ENCODE data around the gene BTG4.

BTG4 gene

DNA sequence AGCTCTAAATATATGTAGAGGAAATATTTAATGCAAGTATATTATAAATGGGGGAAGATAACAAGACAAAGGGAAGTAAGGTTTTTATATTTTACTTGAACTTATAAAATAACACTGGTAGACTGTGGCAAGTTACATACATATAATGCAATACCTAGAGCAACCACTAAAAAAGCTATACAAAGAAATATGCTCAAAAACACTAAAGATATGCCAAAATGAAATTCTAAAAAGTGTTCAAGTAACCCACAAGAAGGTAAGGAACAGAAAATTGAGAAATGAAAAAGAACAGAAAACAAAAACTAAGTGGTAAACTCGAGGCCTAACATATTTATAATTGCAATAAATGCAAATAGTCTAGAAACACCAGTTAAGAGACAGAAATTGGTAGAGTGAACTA, 32.5 kb downstream of the BTG4 start:
- no peak for DNase-seq

DNA sequence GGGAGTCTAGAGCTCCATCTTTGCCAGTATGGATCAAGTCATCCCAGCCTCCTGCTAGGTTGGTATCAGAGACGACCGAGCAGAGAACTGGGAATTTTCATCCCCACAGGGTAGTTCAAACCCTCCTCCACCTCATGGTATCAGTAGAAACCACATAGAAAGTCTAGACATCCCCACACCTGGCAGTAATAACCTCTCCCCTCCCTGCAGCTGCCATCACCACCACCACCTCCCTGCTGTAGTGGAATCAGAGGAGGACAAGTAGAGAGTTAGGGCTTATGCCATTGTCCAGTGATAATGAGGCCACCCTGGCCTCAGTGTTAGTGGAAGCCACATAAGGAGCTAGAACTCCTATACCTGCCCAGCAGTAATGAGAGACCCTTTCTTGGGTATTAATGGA, 34.3 kb downstream of the BTG4 start:
- DNase-seq: no peak

DNA sequence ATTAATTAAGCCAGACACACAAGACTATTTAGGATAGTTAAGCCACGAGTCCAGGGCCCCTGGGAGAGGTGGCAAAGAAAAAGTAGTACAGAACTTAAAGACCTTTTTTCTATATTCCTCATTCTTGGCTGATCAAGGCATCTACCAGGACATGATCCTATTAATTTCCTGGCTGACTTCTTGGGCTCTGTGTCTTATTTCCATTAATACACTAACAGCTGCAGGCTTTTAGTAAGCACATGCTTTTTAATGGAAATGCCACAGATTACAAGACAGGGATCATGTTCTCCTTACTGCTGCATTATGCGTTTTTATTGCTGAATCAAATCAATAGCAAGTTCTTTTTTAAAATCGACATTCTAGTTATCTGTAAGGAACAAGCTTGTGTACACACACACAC, 35.2 kb downstream of the BTG4 start:
- no peak for DNase-seq

DNA sequence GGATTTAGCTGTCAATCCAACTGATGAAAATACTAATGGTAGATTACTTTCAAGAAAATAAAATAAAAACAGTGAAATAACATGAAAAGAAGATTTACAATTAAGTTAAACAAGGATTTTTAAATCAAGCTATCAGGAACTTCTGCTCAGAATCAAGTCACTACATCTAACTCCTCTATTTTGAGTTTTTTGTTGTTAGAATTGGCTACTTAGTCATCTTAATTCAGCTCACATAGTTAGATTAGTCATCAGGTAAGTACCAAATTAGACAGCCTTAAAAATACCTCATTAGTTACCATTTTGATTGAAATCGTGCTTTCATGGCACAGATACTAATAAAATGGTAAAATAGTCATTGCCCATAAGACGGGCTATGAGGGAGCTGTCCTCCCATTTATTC, 35.8 kb downstream of the BTG4 start:
- no peak for DNase-seq

DNA sequence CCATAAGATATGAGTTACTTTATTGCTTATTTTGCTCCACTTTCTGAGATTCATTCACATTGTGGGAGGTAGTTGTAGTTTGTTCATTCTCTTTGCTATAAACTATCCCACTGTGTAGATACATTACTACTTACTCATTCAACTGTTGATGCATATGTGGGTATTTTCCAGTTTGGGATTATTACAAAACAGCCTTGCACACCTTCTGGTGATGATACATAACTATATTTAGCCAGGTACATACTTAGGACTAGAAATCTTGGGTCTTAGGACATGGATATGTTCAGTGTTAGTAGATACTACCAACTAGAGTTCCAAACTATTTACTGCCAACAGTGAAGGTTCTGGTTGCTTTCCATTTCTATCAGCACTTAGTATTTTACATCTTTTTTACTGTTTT, 37.8 kb downstream of the BTG4 start:
- no peak for DNase-seq

DNA sequence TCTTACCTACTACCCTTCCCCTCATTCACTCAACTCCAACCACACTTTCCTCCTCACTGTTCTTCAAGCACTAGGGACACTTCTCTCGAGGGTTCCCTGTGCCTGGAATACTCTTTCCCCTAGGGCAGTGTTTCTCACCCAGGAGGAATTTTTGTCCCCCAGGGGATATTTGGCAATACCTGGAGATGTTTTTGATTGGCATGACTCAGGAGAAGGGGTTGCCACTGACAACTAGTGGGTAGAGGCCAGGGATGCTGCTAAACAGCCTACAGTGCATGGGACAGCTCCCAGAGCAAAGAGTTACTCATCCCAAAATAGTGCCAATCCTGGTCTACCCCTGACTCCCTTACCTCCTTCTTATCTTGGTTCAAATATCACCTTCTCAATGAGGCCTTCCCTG, 40.0 kb downstream of the BTG4 start:
- DNase-seq: no peak

DNA sequence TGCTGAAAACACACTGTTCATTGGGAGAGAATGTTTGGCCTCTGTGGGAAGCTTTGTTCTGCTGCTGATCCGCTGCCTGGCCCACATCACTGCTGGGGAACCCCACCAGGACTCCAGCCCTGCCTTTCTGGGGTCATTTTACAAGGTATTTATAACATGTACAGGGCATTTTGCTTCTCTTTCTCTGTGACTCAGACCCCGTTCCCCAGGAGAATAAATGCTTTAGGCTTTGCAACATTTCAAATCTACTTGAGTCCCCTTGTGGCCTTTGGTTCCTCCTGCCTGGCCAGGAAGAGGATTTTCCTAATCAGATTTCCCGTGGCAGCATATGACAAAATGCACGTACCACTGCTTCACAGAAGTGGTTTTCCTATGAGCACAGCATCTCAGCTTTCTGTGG, 43.0 kb downstream of the BTG4 start:
- DNase-seq: no peak

DNA sequence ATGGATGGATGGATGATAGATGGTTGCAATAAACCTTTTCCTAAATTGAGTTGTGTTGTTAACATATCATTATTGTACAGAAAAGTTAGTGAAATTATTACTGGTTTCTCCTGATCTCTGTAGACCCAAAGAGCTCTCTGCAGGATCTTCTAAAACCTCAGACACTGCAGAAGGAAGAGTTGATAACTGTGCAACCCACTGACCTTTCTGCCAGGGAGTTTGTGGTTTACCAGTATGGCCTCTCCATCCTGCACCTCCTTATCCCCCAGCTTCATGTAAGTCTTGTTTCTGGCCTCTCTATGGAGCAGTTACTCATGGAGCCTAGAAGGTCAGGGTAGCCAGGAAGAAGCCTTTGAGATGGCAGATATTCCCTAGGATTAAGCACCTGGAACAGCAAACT, 45.6 kb downstream of the BTG4 start:
- DNase-seq: no peak

DNA sequence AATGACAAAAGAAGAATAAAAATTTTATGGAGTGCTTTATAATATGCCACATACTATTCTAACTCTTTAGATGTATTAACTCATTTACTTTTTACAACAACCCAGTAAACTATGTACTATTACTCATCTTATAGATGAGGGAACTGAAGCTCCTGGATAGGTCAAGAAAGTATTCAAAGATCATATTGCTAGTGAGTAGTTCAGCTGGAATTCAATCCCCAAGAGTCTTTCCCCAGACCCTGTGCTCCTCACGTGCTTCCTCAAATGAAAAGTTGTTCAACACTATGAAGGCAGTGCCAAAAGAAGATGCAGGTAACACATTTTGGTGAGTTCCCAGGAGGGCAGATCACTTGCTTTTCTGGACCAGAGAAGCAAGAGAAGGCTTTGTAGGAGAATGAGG, 46.8 kb downstream of the BTG4 start:
- DNase-seq: no peak

DNA sequence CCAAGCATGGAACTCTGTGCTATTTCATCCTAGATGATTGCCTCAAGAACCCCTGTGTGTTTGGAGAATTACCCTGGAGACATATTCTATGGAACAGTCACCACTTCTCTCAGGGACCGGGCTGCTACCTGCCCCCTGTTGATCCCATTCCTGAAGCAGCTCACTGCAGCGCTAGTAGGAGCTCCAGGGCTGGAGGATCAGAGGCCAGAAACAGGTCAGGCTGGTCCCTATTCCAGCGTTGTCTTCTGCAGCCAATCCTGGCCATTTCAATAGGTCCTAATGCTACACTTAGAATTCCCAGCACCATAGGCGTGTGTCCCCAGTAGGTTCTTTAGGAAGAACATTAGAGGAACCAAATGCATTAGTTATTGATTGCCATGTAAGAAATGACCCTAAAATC, 48.9 kb downstream of the BTG4 start:
- DNase-seq: no peak

DNA sequence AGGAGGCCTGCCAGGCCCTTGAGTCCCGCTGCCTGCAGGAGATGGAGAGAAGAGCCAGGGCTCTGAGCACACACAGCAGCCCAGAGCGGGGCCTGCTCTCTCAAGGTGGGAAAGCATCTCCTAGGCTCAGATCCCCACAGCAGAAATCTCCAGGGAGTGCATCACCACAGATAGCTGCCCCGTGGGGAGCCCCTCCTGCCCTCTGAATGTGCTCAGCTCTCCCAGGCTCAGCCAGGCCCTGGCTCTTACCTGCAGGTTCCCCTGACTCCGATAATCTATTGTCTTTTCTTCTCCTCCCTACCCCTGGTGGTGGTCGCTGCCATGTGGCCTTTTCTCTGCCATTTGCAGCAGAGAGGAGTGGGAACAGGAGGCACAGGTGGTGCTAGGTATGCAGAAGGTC, 49.9 kb downstream of the BTG4 start:
- DNase-seq: no peak

DNA sequence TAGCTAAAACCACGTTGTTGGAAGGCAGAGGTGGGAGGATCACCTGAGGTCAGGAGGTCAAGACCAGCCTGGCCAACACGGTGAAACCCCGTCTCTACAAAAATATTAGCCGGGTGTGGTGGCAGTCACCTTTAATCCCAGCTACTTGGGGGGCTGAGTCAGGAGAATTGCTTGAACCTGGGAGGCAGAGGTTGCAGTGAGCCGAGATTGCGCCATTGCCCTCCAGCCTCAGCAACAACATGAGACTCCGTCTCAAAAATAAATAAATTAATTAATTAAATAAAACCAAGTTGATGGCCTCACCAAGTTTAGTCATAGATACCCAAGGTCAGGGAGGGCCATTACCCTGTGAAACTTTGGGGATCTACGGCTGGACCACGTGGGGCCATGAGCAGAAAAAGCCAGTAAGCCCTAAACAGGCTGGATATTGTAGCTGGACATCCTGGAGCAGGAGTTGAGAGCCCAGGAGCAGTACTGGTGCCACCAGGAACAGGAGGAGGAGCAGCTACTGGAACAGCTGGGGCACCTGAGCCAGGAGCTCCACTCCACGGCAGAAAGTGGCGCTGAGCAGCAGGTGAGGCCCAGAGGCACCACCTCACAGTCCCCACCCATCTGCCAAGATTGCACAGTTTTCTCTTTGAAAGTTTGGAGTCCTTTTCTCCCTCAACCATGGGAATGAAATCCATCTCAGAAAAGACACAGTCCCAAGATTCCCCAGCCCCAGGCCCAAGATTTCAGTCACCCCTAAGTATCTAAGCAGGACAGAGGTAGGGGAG, 50.5 kb downstream of the BTG4 start:
- no peak for DNase-seq

DNA sequence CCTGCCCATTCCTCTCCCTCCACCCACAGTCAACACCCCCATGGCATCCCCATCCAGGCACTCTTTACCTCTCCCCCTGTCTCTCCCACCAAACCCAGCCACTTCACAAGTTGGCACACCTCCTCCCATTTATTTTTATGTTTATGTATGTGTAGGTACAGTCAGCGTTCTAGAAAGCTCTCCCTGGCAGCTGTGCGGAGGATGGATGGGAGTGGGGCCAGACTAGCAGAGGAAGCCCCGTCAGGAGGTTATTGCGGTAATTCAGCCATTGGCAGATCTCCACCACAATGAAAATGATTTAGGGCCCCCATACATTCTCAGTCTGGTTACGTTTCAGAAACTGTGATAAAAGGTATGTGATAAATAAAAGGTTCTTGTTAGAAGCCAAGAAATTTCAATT, 51.3 kb downstream of the BTG4 start:
- no peak for DNase-seq

DNA sequence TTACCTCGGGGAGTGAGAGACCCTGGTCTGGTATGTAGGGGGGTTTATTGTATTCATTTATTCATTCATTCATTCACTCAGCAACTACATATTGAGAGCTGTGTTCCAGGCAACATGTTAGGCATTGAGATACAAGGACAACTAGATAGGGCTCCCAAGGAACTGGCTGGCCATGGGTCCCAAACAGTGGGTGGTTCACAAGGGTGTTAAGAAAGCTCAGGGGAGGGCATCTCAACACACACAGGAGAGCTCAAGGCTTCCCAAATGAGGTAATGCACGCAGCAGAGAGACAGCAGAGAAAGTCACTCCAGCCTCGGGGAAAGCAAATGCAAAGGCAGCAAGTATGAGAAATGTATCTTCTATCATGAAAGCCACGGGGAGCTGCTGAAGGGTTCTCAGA, 51.8 kb downstream of the BTG4 start:
- DNase-seq: no peak

DNA sequence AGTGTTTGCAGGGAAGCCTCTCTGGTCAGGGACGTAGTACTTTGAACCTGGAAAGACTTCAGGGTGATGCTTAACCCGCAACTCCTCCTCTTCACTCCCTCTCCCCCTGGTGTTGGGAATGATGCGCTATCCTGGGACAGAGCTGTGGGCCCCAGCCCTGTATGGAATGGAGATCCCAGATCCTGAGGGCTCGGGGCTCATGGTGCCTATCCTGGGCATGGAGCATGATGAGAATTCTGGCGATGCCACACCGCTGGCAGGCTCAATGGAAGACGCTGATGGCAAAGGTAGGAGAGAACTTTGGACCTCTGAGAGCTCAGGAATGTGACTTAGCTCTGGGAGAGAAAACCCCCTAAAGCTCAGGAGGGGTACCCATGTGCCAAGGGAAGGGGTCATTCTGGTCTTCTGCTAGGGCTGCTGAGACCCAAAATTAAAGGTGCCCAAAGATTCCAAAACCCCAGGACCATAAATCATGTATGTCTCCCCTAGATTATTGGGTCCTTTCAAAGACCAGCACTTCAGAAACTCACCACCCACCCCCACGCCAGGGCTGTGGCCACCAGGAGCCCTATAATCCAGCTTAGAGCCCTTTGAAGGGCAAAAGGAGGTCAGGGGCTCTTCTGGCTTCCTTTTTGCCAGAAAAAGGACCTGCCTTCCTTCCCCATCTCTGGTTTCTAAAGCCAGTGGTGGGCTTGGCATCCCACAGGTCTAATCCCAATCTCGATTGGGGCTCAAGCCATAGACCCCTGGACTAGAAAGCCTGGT, 52.5 kb downstream of the BTG4 start:
- no peak for DNase-seq

DNA sequence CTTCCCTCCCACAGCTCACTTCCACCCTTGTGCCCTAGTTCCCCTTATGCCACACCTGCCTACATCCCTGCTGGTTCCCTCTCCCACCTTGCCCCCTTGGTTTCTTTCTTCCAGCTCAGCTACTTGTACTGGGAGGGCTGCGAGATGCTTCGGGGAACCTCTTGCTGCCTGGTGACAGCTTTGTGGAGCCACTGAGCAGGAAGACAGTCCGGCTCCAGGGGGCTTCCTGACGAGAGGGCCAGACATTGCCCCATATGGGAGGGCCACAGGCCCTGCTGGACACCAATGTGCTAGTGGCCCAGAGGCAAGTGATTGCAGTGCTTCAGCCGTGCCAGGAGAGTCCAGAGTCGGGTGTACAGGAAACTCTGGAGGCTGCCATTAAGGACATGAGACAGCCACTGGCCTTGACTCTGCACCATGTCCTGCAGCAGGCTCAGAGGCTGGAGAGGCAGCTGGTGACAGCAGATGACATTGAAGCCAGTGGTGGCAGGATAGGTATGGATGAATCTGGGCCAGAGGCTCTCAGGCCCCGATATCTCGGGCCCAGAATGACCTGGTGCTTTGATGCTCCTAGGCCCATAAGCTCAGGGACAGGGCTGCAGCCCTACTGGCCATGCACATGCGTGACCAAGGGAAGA, 54.3 kb downstream of the BTG4 start:
- DNase-seq: no peak

DNA sequence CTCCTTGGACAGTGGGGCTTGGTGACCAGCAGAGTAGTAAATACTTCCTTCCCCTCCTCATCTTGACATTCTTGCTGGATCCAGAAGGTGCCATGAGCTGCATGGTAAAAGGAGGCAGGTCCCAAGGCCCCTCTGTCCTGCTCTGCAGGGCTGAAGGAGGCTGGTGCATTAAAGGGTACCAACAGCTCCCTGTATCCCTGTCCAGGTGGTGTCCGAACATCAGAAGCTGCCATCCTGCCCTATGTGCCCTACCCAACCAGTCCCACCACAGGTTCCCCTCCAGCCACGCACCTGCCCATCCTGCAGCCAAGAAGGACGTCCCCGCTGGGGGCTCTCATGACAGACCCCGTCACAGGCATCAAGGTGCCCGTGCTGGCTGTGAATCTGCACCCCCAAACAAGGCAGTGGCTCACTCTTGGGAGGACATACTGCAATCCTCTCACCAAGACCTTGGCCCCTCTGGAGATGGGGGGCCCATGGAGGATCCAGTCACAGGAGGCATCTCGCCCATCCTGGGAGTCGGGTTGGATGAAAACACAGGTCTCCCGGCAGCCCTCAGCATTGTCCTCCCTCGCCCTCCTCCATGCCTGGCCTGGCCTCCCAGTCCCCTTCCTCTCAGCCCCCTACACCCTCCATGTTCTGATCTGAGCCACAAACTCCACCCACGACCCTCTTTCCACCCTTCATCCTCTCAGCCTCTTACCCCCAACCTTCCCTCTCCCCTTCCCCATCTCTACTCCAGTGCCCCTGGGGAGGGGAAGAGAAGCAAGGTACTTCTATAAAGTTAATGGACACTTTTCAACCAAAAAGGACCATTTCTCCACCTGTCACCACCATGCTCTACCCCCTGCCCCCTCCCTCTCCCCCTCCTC, 55.1 kb downstream of the BTG4 start:
- DNase-seq: no peak

DNA sequence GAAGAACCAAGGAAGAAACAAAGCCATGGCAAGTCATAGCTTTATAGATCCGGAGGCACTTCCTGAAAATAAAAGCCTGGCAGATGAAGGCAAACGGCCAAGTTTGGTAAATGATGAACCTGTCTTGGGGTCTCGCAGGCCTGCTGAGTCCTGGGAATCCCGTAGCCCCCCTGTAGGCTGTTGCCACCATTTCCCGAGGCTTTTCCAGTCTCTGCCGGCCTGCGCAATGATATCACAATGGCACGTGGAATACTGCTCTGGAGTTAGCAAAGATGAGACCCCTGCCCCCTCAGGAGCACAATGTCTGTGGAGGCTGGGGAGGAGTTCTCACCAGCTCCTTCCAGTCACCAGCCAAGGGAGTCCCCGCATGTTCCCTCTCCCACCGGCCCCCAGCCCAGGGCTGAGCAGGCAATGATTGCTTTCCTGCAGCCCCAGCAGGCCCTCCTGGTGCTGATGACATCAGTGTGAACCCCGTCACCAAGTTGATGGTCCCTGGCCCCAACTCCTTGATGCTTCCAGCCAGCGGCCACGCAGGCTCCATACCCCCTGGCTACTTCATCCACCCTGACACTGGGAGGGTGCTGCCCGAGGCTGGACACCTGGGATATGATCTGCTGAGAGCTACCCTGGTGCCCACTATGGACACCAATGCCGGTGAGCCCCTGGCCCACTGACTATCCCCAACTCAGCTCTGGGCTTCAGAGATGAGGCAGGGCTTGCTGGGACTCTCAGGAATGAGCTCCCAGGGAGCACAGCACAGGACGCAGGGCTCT, 55.9 kb downstream of the BTG4 start:
- DNase-seq: no peak

DNA sequence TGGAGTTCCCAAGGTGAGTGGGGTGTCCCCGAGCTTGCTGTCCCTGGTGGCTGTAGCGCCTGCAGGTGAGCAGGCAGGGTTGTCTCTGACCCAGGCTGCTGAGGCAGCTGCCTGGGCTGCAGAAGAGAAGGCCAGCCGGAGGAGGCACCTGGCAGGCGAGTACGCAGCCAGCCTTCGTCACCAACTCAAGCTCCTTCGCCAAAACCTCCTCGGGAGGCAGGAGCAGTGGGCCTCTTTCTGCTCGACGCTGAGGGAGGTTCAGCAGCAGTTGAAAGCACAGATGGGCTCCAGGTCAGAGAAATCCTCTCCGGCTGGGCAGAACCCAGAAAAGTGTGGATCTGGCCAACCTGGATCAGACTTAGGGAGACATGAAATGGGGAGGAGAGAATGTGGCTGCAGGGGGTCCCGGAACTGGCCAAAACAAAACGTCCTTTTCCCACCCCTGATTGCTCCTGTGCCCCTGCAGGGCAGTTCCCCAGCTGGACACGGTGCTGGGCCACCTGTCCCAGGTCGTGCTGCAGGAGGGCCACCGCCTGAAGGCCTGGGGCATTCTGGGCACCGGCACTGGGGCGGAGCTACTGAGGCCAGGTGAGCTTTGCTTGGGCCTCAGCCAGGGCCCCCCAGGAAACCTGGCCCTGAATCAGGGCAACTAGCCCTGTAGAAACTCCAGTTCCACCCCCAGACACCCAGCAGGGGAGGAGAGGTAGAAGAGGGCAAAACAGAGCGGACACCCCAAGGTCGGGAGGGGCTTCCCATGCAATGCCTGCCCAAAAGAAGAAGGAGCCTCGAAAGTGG, 56.7 kb downstream of the BTG4 start:
- DNase-seq: no peak

DNA sequence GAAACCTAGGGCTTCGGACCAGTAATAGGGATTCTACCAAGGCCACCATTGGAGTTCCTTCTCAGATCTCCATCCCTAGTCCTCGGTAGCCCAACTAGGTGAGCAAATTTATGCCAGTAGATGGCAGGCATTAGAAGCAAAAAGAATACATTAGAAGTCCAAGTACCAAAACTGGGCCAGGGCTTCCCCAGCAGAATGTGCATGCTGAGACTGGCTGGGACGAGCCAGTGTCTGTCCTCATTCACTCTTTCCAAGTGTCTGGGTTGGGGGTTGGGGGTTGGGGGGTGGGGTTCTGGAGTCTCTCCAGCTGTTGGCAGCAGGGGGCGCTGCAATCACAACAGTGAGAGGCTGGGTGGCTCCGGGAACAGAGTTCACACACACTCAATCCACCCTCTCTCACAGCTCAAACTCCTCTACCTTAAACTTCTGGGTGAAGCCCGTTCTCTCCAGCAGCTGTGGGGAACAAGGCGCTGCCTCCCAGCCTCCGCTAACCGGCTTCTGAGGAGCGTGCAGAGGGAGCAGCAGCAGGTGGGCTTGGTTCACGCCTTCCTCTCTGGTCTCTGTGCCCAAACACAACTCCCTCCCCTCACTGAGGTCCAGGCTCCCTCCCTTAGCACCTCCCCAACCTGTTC, 57.5 kb downstream of the BTG4 start:
- peak; percentile 71 to 77 for DNase-seq
